Loucy (cell line): ENCODE results near the gene ZFYVE27.

Source experiments
- CTCF ChIP-seq: fragments of 200-600 bp; sonication (generic); conservative IDR thresholded peaks from 2 replicates; pipeline ENCODE4 v1.5.1; 2014; ENCODE audit warnings: mild to moderate bottlenecking, antibody characterized with exemption, low read length
- EZH2phosphoT487 ChIP-seq: fragments of 200-600 bp; IDR thresholded peaks from 2 replicates; pipeline ENCODE4 v1.6.1; 2018; ENCODE audit warnings: antibody characterized with exemption, mild to moderate bottlenecking, moderate library complexity, borderline replicate concordance

GRCh38 chr10:97764519-97764931 lies 27.6 kb downstream of the ZFYVE27 start:
- no peak for TF ChIP-seq CTCF
- TF ChIP-seq EZH2phosphoT487, result no peak
